HG02943 (cell line): ENCODE data around the gene TRAF3.

Experiments used
- ATAC-seq: cut with Tn5 transposase; IDR thresholded peaks from one replicate; pipeline ENCODE4 v1.9.1; 2021; ENCODE audit warnings: mild to moderate bottlenecking, low read depth, moderate library complexity; ENCODE audit not compliant: unreplicated experiment

Gene TRAF3

GRCh38 chr14:102905116-102906108 is 128.2 kb downstream of the TRAF3 start:
- no peak for ATAC-seq

- ATAC-seq = no peak
Observed at GRCh38 chr14:102906616-102907302, 129.5 kb downstream of the TRAF3 start.

GRCh38 chr14:102907303-102907844 is 130.1 kb downstream of the TRAF3 start:
- ATAC-seq = no peak

- no peak for ATAC-seq
Observed at GRCh38 chr14:102907980-102908730, 130.9 kb downstream of the TRAF3 start.

- no peak for ATAC-seq
Observed at GRCh38 chr14:102908766-102909455, 131.7 kb downstream of the TRAF3 start.

- no peak for ATAC-seq
Observed at GRCh38 chr14:102909462-102909861, 132.2 kb downstream of the TRAF3 start.

- no peak for ATAC-seq
Observed at GRCh38 chr14:102909911-102910310, 132.7 kb downstream of the TRAF3 start.

- ATAC-seq = no peak
Observed at GRCh38 chr14:102910442-102910841, 133.2 kb downstream of the TRAF3 start.

- ATAC-seq = no peak
Observed at GRCh38 chr14:102911541-102911951, 134.3 kb downstream of the TRAF3 start.

GRCh38 chr14:102911991-102912761 is 134.9 kb downstream of the TRAF3 start:
- no peak for ATAC-seq

GRCh38 chr14:102913341-102914211 is 136.3 kb downstream of the TRAF3 start:
- no peak for ATAC-seq

- no peak for ATAC-seq
Observed at GRCh38 chr14:102914474-102915291, 137.4 kb downstream of the TRAF3 start.

- no peak for ATAC-seq
Observed at GRCh38 chr14:102915292-102916110, 138.3 kb downstream of the TRAF3 start.

- ATAC-seq = no peak
Observed at GRCh38 chr14:102916347-102917055, 139.3 kb downstream of the TRAF3 start.

- no peak for ATAC-seq
Observed at GRCh38 chr14:102917056-102917385, 139.8 kb downstream of the TRAF3 start.
